ENCODE measurements around the gene NF1.

DNA sequence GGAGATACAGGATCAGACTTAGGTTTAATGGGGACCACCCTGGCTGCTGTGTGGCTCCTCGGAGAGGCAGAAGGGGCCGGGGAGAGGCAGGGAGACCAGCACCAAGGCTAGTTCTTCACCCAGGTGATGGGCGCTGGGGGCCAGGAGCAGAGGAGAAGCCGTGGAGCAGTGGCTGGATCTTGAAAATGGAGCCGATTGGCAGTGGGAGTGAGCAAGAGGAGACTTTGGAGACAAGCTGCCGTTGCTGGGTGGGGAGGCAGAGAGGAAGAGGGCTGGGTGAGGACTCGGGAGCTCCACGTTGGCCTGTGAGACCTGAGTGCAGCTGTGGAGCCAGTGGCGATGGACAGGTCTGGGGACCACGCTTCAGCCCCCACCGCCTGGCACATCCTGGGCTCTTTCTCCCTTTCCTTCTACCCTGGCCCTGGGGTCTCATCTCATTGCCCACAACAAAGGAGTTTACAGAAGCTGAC, 305.7 kb downstream of the NF1 start:
- no peak for TF ChIP-seq EP300 (IDR thresholded peaks at IDR 0.05)
- TF ChIP-seq, protein P1, sequence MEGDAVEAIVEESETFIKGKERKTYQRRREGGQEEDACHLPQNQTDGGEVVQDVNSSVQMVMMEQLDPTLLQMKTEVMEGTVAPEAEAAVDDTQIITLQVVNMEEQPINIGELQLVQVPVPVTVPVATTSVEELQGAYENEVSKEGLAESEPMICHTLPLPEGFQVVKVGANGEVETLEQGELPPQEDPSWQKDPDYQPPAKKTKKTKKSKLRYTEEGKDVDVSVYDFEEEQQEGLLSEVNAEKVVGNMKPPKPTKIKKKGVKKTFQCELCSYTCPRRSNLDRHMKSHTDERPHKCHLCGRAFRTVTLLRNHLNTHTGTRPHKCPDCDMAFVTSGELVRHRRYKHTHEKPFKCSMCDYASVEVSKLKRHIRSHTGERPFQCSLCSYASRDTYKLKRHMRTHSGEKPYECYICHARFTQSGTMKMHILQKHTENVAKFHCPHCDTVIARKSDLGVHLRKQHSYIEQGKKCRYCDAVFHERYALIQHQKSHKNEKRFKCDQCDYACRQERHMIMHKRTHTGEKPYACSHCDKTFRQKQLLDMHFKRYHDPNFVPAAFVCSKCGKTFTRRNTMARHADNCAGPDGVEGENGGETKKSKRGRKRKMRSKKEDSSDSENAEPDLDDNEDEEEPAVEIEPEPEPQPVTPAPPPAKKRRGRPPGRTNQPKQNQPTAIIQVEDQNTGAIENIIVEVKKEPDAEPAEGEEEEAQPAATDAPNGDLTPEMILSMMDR (IDR thresholded peaks at IDR 0.05): no peak
- no peak for TF ChIP-seq CEBPB (IDR thresholded peaks at IDR 0.05)
